CD4-positive, CD25-positive, alpha-beta regulatory T cell (primary cell): ENCODE results near the gene ENTREP1. TPM values are rescaled to one million over a fixed set of nuclear protein-coding genes. Genes with fewer than 3 reads are reported as not detected.
"Not testable (repeated sequence)": the region's sequence is repeated elsewhere in the genome, so short reads cannot be mapped to it uniquely, and the experiment has no call there.

Experiments
- ATAC-seq, 2 donors: fragments of 150-1000 bp; cut with Tn5 transposase; one replicate each; pipeline ENCODE4 v1.10.0; 2021; ENCODE audit warnings: low read depth in 2 of 2, moderate number of reproducible peaks in 2 of 2, moderate library complexity in 1 of 2
- DNase-seq, 3 donors: peaks; one replicate each; pipeline versions ENCODE4 v3.0.0 to v3.0.0-alpha.2; 2012 to 2022; ENCODE audit warnings: mixed read lengths in 1 of 3
- H3K27ac ChIP-seq: one replicate; pipeline ENCODE4 v1.7.0; 2013; ENCODE audit warnings: mild to moderate bottlenecking, low read length; ENCODE audit not compliant: insufficient read depth, poor library complexity, severe bottlenecking
- H3K27me3 ChIP-seq: one replicate; pipeline ENCODE4 v1.7.0; 2013; ENCODE audit warnings: low read length; ENCODE audit not compliant: control insufficient read depth, insufficient read depth
- H3K36me3 ChIP-seq: one replicate; pipeline ENCODE4 v1.7.0; 2013; ENCODE audit warnings: mild to moderate bottlenecking, low read length, moderate library complexity; ENCODE audit not compliant: control insufficient read depth, insufficient read depth
- H3K4me1 ChIP-seq: 2 replicates; pipeline ENCODE4 v1.7.0; 2013; ENCODE audit warnings: mild to moderate bottlenecking, low read length; ENCODE audit not compliant: insufficient read depth, control insufficient read depth, poor library complexity, severe bottlenecking
- H3K4me3 ChIP-seq: one replicate; pipeline ENCODE4 v1.7.0; 2013; ENCODE audit warnings: low read depth, mild to moderate bottlenecking, low read length, moderate library complexity
- H3K9me3 ChIP-seq, 2 experiments: 1 replicate in 1 of 2; 2 replicates in 1 of 2; pipeline ENCODE4 v1.7.0; 2013; ENCODE audit warnings: low read length in 2 of 2, mild to moderate bottlenecking in 1 of 2, moderate library complexity in 1 of 2; ENCODE audit not compliant: control insufficient read depth in 2 of 2
- H3K27ac Mint-ChIP-seq, 3 donors: one replicate each; pipeline ENCODE4 v1.8.0; 2020 to 2022; ENCODE audit warnings: mild to moderate bottlenecking in 3 of 3, mixed read lengths in 3 of 3, moderate library complexity in 2 of 3
- H3K27me3 Mint-ChIP-seq: one replicate; pipeline ENCODE4 v1.8.0; 2022; ENCODE audit warnings: mild to moderate bottlenecking, mixed read lengths
- H3K36me3 Mint-ChIP-seq: one replicate; pipeline ENCODE4 v1.8.0; 2020; ENCODE audit warnings: mixed read lengths
- H3K4me1 Mint-ChIP-seq, 4 donors: one replicate each; pipeline ENCODE4 v1.8.0; 2020 to 2022; ENCODE audit warnings: mixed read lengths in 4 of 4, mild to moderate bottlenecking in 1 of 4
- H3K4me3 Mint-ChIP-seq, 4 donors: one replicate each; pipeline ENCODE4 v1.8.0; 2020 to 2022; ENCODE audit warnings: mild to moderate bottlenecking in 4 of 4, mixed read lengths in 4 of 4, moderate library complexity in 3 of 4
- H3K9me3 Mint-ChIP-seq, 7 donors: one replicate each; pipeline ENCODE4 v1.8.0; 2020 to 2022; ENCODE audit warnings: mixed read lengths in 7 of 7, mild to moderate bottlenecking in 3 of 7, moderate library complexity in 2 of 7
- polyA plus RNA-seq, 4 donors: library from polyadenylated mRNA; unstranded; fragments of 300-500 nt; fragmentation: Illumina TruSeq; gene quantifications; one replicate each; pipeline ENCODE4 v1.2.3, GENCODE V29; 2021
- total RNA-seq: library from RNA; stranded (reverse); gene quantifications from one replicate; pipeline ENCODE4 v1.2.3, GENCODE V29; 2022

ENTREP1 gene
- total and polyA plus RNA-seq, 5 donors from 2014 or later: not detected

GRCh38 chr9:69295872-69296552 is 29.0 kb upstream of the ENTREP1 start:
- peaks cover 22% of the 10 kb centered on the region for H3K27me3 Mint-ChIP-seq
- Histone ChIP-seq H3K4me1 (no peaks in the 10 kb centered on the region), H3K27me3 (no peaks in the 10 kb centered on the region), H3K36me3 (no peaks in the 10 kb centered on the region), H3K9me3 (no peaks in the 10 kb centered on the region), H3K4me3 (no peak overlapping the region), H3K27ac (no peak overlapping the region)
- no peak overlapping the region for H3K4me3 Mint-ChIP-seq
- H3K27ac Mint-ChIP-seq: no peak overlapping the region
- peaks cover 0 to 3% (median 0%) of the 10 kb centered on the region in 7 donors for H3K9me3 Mint-ChIP-seq
- H3K4me1 Mint-ChIP-seq: no peaks in the 10 kb centered on the region
- no peak for ATAC-seq
- no peaks in the 10 kb centered on the region for H3K36me3 Mint-ChIP-seq
- DNase-seq: no peak

GRCh38 chr9:69297300-69297980 is 27.6 kb upstream of the ENTREP1 start:
- DNase-seq: no peak
- H3K4me1 ChIP-seq: no peaks in the 10 kb centered on the region
- Mint-ChIP-seq H3K9me3 (peaks cover 0 to 3% (median 0%) of the 10 kb centered on the region in 7 donors), H3K27ac (no peak overlapping the region), H3K4me3 (no peak overlapping the region), H3K27me3 (peaks cover 18% of the 10 kb centered on the region), H3K36me3 (no peaks in the 10 kb centered on the region), H3K4me1 (no peaks in the 10 kb centered on the region)
- no peak overlapping the region for H3K27ac ChIP-seq
- no peaks in the 10 kb centered on the region for H3K27me3 ChIP-seq
- ATAC-seq: no peak
- H3K4me3 ChIP-seq: no peak overlapping the region
- H3K36me3 ChIP-seq: no peaks in the 10 kb centered on the region
- H3K9me3 ChIP-seq: no peaks in the 10 kb centered on the region

GRCh38 chr9:69299315-69299714 is 25.7 kb upstream of the ENTREP1 start:
- ATAC-seq (no peak), DNase-seq (no peak)
- Mint-ChIP-seq H3K36me3 (no peaks in the 10 kb centered on the region), H3K27me3 (peaks cover 18% of the 10 kb centered on the region), H3K27ac (no peak overlapping the region), H3K9me3 (peaks cover 0 to 3% (median 0%) of the 10 kb centered on the region in 7 donors), H3K4me3 (no peak overlapping the region), H3K4me1 (no peaks in the 10 kb centered on the region)
- Histone ChIP-seq H3K27ac (no peak overlapping the region), H3K9me3 (no peaks in the 10 kb centered on the region), H3K27me3 (no peaks in the 10 kb centered on the region), H3K4me3 (no peak overlapping the region), H3K4me1 (no peaks in the 10 kb centered on the region), H3K36me3 (no peaks in the 10 kb centered on the region)

GRCh38 chr9:69299826-69300225 is 25.2 kb upstream of the ENTREP1 start:
- no peaks in the 10 kb centered on the region for H3K36me3 Mint-ChIP-seq
- Histone ChIP-seq H3K27me3 (no peaks in the 10 kb centered on the region), H3K4me3 (no peak overlapping the region), H3K4me1 (no peaks in the 10 kb centered on the region), H3K27ac (no peak overlapping the region), H3K9me3 (no peaks in the 10 kb centered on the region), H3K36me3 (no peaks in the 10 kb centered on the region)
- H3K27ac Mint-ChIP-seq: no peak overlapping the region
- H3K4me1 Mint-ChIP-seq: no peaks in the 10 kb centered on the region
- peaks cover 0 to 3% (median 0%) of the 10 kb centered on the region in 7 donors for H3K9me3 Mint-ChIP-seq
- peaks cover 20% of the 10 kb centered on the region for H3K27me3 Mint-ChIP-seq
- ATAC-seq (no peak), DNase-seq (no peak)
- no peak overlapping the region for H3K4me3 Mint-ChIP-seq

GRCh38 chr9:69303331-69303730 is 21.7 kb upstream of the ENTREP1 start:
- no peak for DNase-seq
- Mint-ChIP-seq H3K9me3 (peaks cover 0 to 5% (median 0%) of the 10 kb centered on the region in 7 donors), H3K4me3 (no peak overlapping the region)

GRCh38 chr9:69306895-69307445 is 18.0 kb upstream of the ENTREP1 start:
- not testable (repeated sequence) for DNase-seq, H3K4me1 ChIP-seq, H3K4me3 Mint-ChIP-seq

More at GRCh38 chr9:69303331-69303730, 21.7 kb upstream of the ENTREP1 start:
- Mint-ChIP-seq H3K27me3 (peaks cover 16% of the 10 kb centered on the region), H3K4me1 (no peaks in the 10 kb centered on the region), H3K36me3 (no peaks in the 10 kb centered on the region), H3K27ac (no peak overlapping the region)
- Histone ChIP-seq H3K27ac (no peak overlapping the region), H3K36me3 (no peaks in the 10 kb centered on the region), H3K9me3 (no peaks in the 10 kb centered on the region), H3K27me3 (no peaks in the 10 kb centered on the region), H3K4me3 (no peak overlapping the region), H3K4me1 (no peaks in the 10 kb centered on the region)
- ATAC-seq: no peak

GRCh38 chr9:69307446-69308205 is 17.4 kb upstream of the ENTREP1 start:
- Histone ChIP-seq H3K4me3 (no peak overlapping the region), H3K27me3 (no peaks in the 10 kb centered on the region), H3K36me3 (no peaks in the 10 kb centered on the region), H3K27ac (no peak overlapping the region), H3K4me1 (no peaks in the 10 kb centered on the region), H3K9me3 (peaks cover 0 to 4% of the 10 kb centered on the region in 2 experiments)
- Mint-ChIP-seq H3K9me3 (peaks cover 0 to 11% (median 5%) of the 10 kb centered on the region in 7 donors), H3K27me3 (peaks cover 21% of the 10 kb centered on the region), H3K36me3 (no peaks in the 10 kb centered on the region), H3K27ac (no peak overlapping the region), H3K4me1 (no peaks in the 10 kb centered on the region), H3K4me3 (no peak overlapping the region)
- ATAC-seq (no peak), DNase-seq (no peak)

More at GRCh38 chr9:69306895-69307445, 18.0 kb upstream of the ENTREP1 start:
- H3K27me3 ChIP-seq, H3K27ac ChIP-seq, H3K4me3 ChIP-seq, H3K36me3 ChIP-seq, H3K27ac Mint-ChIP-seq, H3K9me3 ChIP-seq, ATAC-seq, H3K36me3 Mint-ChIP-seq, H3K9me3 Mint-ChIP-seq, H3K4me1 Mint-ChIP-seq: not testable (repeated sequence)
- peaks cover 14% of the 10 kb centered on the region for H3K27me3 Mint-ChIP-seq
